G401 (cell line): ENCODE measurements around the gene PRR29. TPM values are rescaled to one million over a fixed set of nuclear protein-coding genes. Genes with fewer than 3 reads are reported as not detected.

Experiments used
- DNase-seq: peaks from one replicate; pipeline ENCODE4 v3.0.0-alpha.2; 2015; ENCODE audit warnings: low spot score
- in situ Hi-C: cut with HindIII; loops from 2 replicates; pipeline ENCODE4 v1.10.0; 2016; ENCODE audit warnings: low sequenced_read_pairs, mixed read lengths
- total RNA-seq: library from RNA; depleted of rRNA; stranded (reverse); fragments of >200 nt; shearing (Covaris generic); gene quantifications from 2 replicates; pipeline ENCODE4 v1.2.3, GENCODE V29; 2014

The PRR29 gene
- total RNA-seq, 1 experiment from 2014 or later, result 3.1 TPM

DNA sequence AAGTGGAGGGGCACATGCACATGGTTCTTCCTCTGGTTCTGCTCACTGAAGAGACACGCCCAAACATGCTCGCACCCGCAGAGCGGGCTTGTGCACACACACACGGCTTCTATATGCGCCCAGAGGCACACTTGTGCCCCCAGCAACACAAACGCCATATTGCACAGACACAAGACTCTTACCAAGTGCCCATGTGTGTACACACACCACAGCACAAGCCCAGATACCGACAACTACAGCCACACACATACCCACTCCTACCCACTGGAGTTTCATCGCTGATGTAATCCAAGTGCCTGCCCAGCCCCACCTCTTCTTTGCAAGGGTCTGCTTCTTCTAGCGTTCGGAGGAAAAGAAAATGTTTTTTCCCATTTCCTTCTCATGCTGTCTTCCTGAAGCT, 6.5 kb upstream of the PRR29 start:
- DNase-seq, result no peak
- in situ Hi-C loops, result no loop called here

GRCh38 chr17:63993368-63993985, 4.7 kb upstream of the PRR29 start:
- in situ Hi-C loops, result no loop called here
- DNase-seq, result no peak

DNA sequence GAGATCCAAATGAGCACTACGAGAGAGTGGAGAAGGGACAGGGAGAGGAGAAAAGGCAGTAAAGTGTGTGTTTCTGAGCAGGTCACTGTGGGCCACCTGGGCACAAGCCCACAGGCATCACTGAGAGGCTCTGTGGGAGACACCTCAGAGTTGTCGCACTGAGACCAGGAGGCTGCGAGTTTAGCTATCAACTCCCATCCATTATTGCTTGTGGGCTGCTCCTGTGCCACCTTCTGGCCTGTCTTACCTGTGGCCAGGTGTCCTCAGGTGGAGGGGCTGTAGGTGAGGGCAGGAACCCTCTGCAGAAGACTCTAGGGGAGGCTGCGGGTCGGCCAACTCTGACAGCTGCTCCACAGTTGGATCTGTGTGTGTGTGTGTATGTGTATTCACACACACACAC, 2.5 kb upstream of the PRR29 start:
- no peak for DNase-seq
- in situ Hi-C loops, result no loop called here

GRCh38 chr17:63996430-63997182, 1.5 kb upstream of the PRR29 start:
- in situ Hi-C loops, result no loop called here
- no peak for DNase-seq

DNA sequence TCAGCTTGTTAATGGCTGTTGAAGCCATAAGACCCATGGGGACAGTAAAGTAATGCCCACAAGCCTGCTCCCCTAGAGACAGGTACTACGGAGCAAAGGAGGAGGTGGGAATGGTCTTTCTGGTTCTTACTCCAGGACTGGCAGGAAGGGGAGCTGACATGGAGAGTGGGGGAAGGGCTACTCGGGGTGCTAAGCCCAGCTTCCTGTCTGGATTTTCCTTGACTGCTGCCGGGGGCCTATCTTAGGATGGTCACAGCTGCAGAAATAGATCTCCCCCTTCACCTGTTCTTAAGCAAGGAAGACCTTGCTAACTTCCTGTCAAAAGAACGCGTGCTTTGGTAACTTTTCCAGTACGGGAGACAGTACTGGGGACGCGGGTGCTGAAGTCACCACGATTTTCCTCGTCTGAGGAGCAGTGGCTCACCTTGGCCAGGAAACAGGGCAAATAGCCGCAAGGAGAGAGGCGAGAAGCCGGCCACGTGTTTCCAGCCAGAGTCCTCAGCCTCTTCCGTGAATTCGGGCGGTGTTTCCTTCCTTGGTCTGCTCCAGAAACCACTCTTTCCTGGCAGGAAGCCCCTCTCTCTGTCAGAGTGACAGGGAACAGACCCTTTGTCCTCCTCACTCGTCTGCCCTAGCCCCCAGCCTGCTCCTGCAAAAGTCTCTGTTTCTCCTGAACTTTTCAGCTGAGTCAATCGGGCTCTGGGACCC, 656 bp upstream of the PRR29 start:
- in situ Hi-C loops, result no loop called here
- no peak for DNase-seq

- no peak for DNase-seq
- in situ Hi-C loops, result no loop called here
These were observed 849 bp downstream of the PRR29 start for GRCh38 chr17:63998721-63999679.

GRCh38 chr17:63999680-64000531, 1.8 kb downstream of the PRR29 start:
- no peak for DNase-seq

GRCh38 chr17:64001091-64001579, 3.0 kb downstream of the PRR29 start:
- in situ Hi-C loops, result no loop called here
- DNase-seq, result no peak

More at GRCh38 chr17:63999680-64000531, 1.8 kb downstream of the PRR29 start:
- in situ Hi-C loops, result no loop called here

DNA sequence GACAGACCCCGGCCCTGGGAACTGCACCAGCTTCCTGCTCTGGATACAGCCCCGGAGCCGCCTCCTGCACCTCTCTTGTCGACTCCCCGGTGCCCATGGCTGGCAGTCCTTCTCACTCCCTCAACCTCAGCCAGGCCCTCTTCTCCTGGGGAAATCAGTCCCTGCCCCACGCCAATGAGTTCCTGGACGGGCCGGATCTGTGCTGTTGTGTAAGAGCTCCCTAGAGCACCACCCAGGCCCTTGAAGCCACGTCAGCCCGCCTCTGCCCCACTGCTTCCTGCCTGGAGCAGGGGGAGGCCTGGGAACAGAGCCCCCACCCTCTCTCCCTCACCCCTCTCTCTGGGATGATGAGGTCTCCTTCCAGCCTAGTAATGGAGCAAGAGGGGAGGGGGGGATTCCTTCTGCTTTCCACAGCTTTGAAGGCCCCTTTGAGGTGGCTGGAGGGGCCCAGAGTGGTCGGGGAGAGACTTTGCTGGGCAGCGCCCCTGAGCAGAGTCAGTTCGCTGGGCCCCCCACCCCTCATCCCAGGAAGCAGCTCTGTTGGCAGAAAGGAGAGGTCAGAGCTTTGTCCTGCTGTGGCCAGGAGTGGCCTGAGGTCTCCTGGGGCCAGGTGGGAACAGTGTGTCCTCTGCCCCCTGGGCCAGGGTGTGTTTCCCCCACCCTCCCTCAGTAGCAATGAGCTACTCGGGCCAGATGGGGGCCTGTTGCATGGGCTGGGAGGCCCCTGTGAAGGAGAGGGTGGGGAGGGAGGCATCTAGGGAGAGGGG, 3.8 kb downstream of the PRR29 start:
- no peak for DNase-seq
- in situ Hi-C loops, result no loop called here

- in situ Hi-C loops, result no loop called here
- no peak for DNase-seq
These were observed 4.7 kb downstream of the PRR29 start for GRCh38 chr17:64002658-64003525.

- in situ Hi-C loops, result no loop called here
- no peak for DNase-seq
These were observed 5.5 kb downstream of the PRR29 start for GRCh38 chr17:64003526-64004121.

DNA sequence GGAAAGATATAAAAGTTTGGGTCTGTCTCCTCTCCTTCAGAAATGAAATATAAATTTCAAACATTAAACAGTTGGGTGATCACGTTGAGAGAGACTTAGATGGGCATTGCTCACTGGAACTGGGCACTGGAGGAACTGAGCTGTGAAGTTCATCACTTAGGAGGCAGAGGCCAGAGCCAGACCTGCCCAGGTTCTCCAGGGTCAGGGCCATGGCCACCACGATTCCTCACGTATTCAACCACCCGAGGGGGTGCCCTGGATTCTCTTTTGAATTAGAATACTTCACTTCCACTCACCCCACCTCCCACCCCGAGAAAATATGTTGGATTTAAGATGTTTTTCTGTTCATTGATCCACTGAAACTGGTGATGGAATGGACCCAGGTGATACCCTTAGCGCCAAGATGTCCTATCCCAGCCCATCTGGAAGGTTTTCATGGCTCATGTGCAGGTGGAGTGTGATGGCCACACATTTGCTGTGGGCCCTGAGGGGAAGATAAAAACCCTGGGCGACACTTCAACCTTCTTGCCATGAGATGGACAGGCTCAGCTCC, 6.1 kb downstream of the PRR29 start:
- in situ Hi-C loops, result no loop called here
- DNase-seq, result no peak

- no peak for DNase-seq
These were observed 7.0 kb downstream of the PRR29 start for GRCh38 chr17:64004903-64005733.

GRCh38 chr17:64005734-64006167, 7.6 kb downstream of the PRR29 start:
- in situ Hi-C loops, result no loop called here
- no peak for DNase-seq

More at GRCh38 chr17:64004903-64005733, 7.0 kb downstream of the PRR29 start:
- in situ Hi-C loops, result no loop called here
